Tibial nerve (tissue), 4 donors: ENCODE data around the gene PRMT5. TPM values are rescaled to one million over a fixed set of nuclear protein-coding genes. Genes with fewer than 3 reads are reported as not detected.

Experiments
- DNase-seq, 2 donors: peaks; one replicate each; pipeline ENCODE4 v3.0.0-alpha.2; 2019; ENCODE audit warnings: low spot score in 2 of 2
- H3K27ac ChIP-seq, 4 donors: fragments of 200-600 bp; sonication (generic) in 3 of 4; one replicate each; pipeline ENCODE4 v1.5.1; 2017 to 2019; ENCODE audit warnings: mild to moderate bottlenecking in 1 of 4
- H3K27me3 ChIP-seq, 2 donors: fragments of 200-600 bp; sonication (generic) in 1 of 2; one replicate each; pipeline versions ENCODE4 v1.5.1 to v1.6.0; 2017 to 2019
- H3K36me3 ChIP-seq, 3 donors: fragments of 200-600 bp; sonication (generic); one replicate each; pipeline ENCODE4 v1.5.1; 2018 to 2019
- H3K4me1 ChIP-seq, 4 donors: fragments of 200-600 bp; sonication (generic) in 3 of 4; one replicate each; pipeline ENCODE4 v1.5.1; 2017 to 2019
- H3K4me3 ChIP-seq, 4 donors: fragments of 200-600 bp; sonication (generic) in 3 of 4; one replicate each; pipeline ENCODE4 v1.5.1; 2017 to 2019; ENCODE audit warnings: mild to moderate bottlenecking in 1 of 4, moderate library complexity in 1 of 4
- H3K9me3 ChIP-seq, 4 donors: fragments of 200-600 bp; sonication (generic) in 3 of 4; one replicate each; pipeline ENCODE4 v1.5.1; 2017 to 2019
- CTCF ChIP-seq, 5 experiments: fragments of 200-600 bp in 3 of 5; fragments of 450-650 bp in 2 of 5; sonication (generic) in 3 of 5; IDR thresholded peaks; one replicate each; pipeline ENCODE4 v1.5.1; 2016 to 2019; ENCODE audit warnings: antibody characterized with exemption in 5 of 5, mild to moderate bottlenecking in 3 of 5, moderate library complexity in 2 of 5
- EP300 ChIP-seq, 2 donors: sonication (generic); formaldehyde crosslinking; IDR thresholded peaks; one replicate each; pipeline ENCODE4 v1.6.1; 2017; ENCODE audit warnings: antibody characterized with exemption in 2 of 2, mild to moderate bottlenecking in 1 of 2
- POLR2A ChIP-seq, 2 donors: fragments of 450-650 bp; IDR thresholded peaks; one replicate each; pipeline ENCODE4 v1.6.1; 2017; ENCODE audit warnings: antibody characterized with exemption in 2 of 2, mild to moderate bottlenecking in 2 of 2, moderate library complexity in 2 of 2
- WGBS, 2 donors: methylation state at CpG; one replicate each; pipeline ENCODE4 v1.1.5; 2018; 5-methylcytosine and 5-hydroxymethylcytosine counted together
- total RNA-seq, 4 donors: library from RNA; depleted of rRNA; stranded (reverse); fragments of >200 nt; gene quantifications; one replicate each; pipeline ENCODE4 v1.1.0, GENCODE V29; 2016

Gene PRMT5
- total RNA-seq, 4 donors from 2014 or later = 60.6 to 82.5 (median 76.8) TPM

DNA sequence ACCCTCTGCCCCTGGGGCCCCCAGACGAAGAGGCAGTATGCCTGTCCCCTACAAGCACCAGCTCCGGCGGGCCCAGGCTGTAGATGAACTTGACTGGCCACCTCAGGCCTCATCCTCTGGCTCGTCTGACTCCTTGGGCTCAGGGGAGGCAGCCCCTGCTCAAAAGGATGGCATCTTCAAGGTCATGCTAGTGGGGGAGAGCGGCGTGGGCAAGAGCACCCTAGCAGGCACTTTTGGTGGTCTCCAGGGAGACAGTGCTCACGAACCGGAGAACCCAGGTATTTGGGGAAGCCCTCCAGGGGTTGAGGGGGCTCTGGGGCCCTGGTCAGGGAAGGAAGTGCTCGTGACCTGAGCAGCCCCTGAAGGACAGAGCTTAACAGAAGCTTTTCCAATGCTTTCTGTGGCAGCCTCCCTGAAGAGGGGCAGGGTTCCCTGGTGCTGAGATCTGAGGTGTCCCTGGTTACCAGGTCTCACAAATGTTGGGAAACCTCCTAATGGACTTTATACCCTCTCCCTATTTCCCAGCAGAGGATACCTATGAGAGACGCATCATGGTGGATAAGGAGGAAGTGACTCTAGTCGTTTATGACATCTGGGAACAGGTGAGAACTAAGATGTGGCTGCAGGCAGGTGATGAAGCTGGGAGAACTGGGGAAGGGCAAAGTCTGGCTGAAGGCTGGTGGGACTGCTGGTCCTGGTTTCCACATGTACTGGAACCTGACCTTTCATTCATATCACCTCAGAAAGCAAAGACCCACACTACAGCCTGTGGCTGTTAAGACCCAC, 44.2 kb downstream of the PRMT5 start:
- Histone ChIP-seq H3K27me3 (no peaks in the 10 kb centered on the region), H3K4me3 (no peak overlapping the region), H3K9me3 (no peaks in the 10 kb centered on the region), H3K4me1 (peaks cover 0 to 47% (median 19%) of the 10 kb centered on the region in 4 donors), H3K36me3 (peaks cover 0 to 2% (median 0%) of the 10 kb centered on the region in 3 donors), H3K27ac (no peak overlapping the region)
- DNase-seq = no peak
- TF ChIP-seq POLR2A (IDR thresholded peaks at IDR 0.05) (no peak), EP300 (IDR thresholded peaks at IDR 0.05) (no peak), CTCF (IDR thresholded peaks at IDR 0.05) (no peak)
- WGBS, 2 donors = 87 to 96% methylated on average over 11 of the region's 11 CpGs

GRCh38 chr14:22884076-22884737, 45.0 kb downstream of the PRMT5 start:
- no peaks in the 10 kb centered on the region for H3K9me3 ChIP-seq
- peaks cover 0 to 47% (median 19%) of the 10 kb centered on the region in 4 donors for H3K4me1 ChIP-seq
- TF ChIP-seq EP300 (IDR thresholded peaks at IDR 0.05) = no peak
- no peak for TF ChIP-seq CTCF (IDR thresholded peaks at IDR 0.05)
- TF ChIP-seq POLR2A (IDR thresholded peaks at IDR 0.05) = no peak
- peaks cover 0 to 10% (median 0%) of the 10 kb centered on the region in 3 donors for H3K36me3 ChIP-seq
- 76 to 77% methylated on average over 7 of the region's 7 CpGs for WGBS, 2 donors
- no peaks in the 10 kb centered on the region for H3K27me3 ChIP-seq
- H3K27ac ChIP-seq = no peak overlapping the region
- H3K4me3 ChIP-seq = no peak overlapping the region
- no peak for DNase-seq

DNA sequence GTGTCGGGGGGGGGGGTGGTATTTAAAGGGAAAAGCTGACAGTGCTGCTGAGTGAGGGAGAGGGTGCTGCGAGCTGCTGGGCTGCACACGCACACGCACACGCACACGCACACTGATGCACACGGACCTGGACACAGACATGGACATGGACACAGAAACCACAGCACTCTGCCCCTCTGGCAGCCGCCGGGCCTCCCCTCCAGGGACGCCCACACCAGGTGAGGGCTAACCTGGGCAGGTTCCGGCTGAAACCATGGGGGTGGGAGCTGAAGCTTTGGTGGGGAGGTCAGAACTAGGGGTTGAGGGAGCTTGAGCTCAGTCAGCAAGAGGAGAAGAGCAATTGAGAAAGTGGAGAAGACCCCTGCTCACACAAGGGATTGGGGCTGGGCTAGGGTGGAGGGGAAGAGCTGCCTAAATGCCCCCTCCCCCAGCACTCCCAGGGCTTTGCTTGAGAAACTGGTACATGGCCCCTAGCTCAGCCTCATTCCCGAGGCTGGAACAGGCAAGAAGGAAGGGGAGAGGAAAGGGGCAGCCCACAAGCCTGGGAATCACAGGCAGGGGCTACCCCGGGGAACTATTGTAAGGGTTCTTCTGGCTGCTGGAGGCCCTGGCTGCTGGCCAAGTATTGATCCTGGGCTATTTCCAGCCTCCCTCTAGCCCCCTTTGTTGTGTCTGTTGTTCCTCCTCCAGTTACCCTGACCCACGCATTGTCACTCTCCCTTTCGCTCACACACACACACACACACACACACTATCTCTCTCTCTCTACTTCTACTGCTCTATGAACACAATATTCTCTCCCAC, 45.8 kb downstream of the PRMT5 start, which contains the start of gene REM2:
Gene REM2 (plus strand): TSS at position 50 of the 804 bp plus-strand sequence. CDS start 66 bp downstream, at position 116.
- no peaks in the 10 kb centered on the region for H3K9me3 ChIP-seq
- TF ChIP-seq EP300 (IDR thresholded peaks at IDR 0.05) (no peak), POLR2A (IDR thresholded peaks at IDR 0.05) (no peak)
- H3K4me1 ChIP-seq = peaks cover 0 to 46% (median 18%) of the 10 kb centered on the region in 4 donors
- no peak for DNase-seq
- H3K27ac ChIP-seq = no peak within 1 kb of the TSS
- H3K36me3 ChIP-seq = peaks cover 0 to 18% (median 3%) of the 10 kb centered on the region in 3 donors
- WGBS, 2 donors = 21 to 35% methylated on average over 14 to 15 of the region's 15 CpGs
- H3K4me3 ChIP-seq = no peak within 1 kb of the TSS
- H3K27me3 ChIP-seq = no peaks in the 10 kb centered on the region

DNA sequence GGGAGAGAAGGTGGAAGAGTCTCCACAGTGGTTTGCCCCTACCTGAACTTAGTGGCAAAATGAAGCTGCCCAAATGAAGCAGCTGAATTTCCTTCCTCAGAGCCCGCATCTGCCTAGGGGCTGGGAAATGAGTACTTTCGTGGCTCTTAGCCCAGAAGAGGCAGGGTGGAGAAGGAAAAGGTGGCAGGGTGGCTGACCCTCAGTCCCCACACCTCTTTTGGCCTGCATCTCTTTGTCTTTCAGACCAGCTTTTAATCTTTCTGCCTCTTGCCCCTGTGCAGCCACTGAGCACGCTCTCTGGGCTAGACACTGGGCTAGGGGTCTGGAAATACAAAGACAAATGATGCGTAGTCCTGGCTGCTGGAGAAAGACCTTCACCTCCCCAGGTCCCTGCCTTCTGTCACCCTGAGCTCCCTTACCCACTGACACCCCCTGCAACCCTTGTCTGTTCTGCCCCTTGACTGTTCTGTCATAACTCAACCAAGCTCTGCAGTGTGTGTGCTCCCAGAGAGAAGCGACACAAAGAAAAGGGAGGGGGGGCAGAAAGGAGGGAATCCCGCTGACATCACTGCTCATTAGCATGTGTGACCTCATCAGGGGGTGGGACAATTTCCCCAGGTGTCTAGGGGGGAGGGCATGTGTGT, 46.5 kb downstream of the PRMT5 start:
- Histone ChIP-seq H3K27ac (no peak overlapping the region), H3K4me1 (peaks cover 0 to 38% (median 15%) of the 10 kb centered on the region in 4 donors), H3K9me3 (no peaks in the 10 kb centered on the region), H3K4me3 (no peak overlapping the region), H3K36me3 (peaks cover 0 to 25% (median 10%) of the 10 kb centered on the region in 3 donors), H3K27me3 (no peaks in the 10 kb centered on the region)
- TF ChIP-seq CTCF (IDR thresholded peaks at IDR 0.05) (no peak), EP300 (IDR thresholded peaks at IDR 0.05) (no peak), POLR2A (IDR thresholded peaks at IDR 0.05) (no peak)
- WGBS, 2 donors = 18 to 24% methylated on average over 6 of the region's 6 CpGs
- DNase-seq = no peak

DNA sequence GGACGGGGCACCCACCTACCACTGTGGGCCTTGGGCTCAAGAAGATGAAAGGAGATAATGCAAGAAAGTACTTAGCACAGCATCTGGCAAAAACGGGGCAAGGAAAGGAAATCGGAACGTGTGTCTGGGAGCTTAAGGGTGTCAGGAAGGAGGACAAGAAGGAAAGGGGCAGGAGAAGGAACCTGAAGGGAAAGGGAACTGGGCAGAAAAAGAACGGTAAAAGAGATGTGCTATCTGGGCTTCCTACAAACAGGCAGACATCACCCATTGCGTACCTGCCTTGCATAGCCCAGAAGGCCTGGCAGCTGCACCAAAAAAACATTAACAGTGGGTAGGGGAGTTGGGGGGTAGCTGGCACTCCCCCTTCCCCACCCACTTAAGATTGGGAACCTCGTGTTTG, 47.1 kb downstream of the PRMT5 start:
- Histone ChIP-seq H3K27ac (no peak overlapping the region), H3K27me3 (no peaks in the 10 kb centered on the region)
- 32 to 40% methylated on average over 7 of the region's 7 CpGs for WGBS, 2 donors

More for the DNA sequence above, 47.1 kb downstream of the PRMT5 start:
- Histone ChIP-seq H3K4me1 (peaks cover 0 to 32% (median 13%) of the 10 kb centered on the region in 4 donors), H3K4me3 (no peak overlapping the region), H3K36me3 (peaks cover 0 to 31% (median 15%) of the 10 kb centered on the region in 3 donors), H3K9me3 (no peaks in the 10 kb centered on the region)
- no peak for DNase-seq
- no peak for TF ChIP-seq POLR2A (IDR thresholded peaks at IDR 0.05)
- no peak for TF ChIP-seq CTCF (IDR thresholded peaks at IDR 0.05)
- TF ChIP-seq EP300 (IDR thresholded peaks at IDR 0.05) = no peak
